ENCODE measurements around the gene NR6A1.

DNA sequence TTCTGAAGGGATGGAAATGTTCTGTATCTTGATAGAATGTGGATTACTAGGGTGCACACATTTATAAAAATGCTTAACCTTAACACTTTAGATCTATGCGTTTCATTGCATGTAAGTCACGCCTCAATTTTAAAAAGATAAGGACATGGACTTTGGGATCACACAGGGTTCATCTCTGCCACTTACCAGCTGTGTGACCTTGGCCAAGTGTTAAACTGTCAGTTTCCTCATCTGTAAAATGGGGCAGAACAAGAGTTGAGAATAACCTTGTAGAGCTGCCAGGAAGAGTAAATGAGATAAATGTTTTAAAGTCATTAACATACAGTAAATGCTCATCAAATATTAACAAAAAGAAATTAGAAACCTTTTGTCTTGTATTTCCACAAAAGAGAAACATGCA is 53.5 kb downstream of the NR6A1 start:
- TF ChIP-seq CTCF (IDR thresholded peaks at IDR 0.05) (no peak), POLR2A (IDR thresholded peaks at IDR 0.05) (no peak)
